Epithelial cell of alveolus of lung (primary cell): Measurements from ENCODE around the gene TRPC4AP. TPM values are rescaled to one million over a fixed set of nuclear protein-coding genes. Genes with fewer than 3 reads are reported as not detected.

Experiments
- total RNA-seq: library from RNA; depleted of rRNA; stranded (reverse); fragments of >200 nt; gene quantifications from 2 replicates; pipeline ENCODE4 v1.2.1, GENCODE V29; 2015

TRPC4AP gene, protein sequence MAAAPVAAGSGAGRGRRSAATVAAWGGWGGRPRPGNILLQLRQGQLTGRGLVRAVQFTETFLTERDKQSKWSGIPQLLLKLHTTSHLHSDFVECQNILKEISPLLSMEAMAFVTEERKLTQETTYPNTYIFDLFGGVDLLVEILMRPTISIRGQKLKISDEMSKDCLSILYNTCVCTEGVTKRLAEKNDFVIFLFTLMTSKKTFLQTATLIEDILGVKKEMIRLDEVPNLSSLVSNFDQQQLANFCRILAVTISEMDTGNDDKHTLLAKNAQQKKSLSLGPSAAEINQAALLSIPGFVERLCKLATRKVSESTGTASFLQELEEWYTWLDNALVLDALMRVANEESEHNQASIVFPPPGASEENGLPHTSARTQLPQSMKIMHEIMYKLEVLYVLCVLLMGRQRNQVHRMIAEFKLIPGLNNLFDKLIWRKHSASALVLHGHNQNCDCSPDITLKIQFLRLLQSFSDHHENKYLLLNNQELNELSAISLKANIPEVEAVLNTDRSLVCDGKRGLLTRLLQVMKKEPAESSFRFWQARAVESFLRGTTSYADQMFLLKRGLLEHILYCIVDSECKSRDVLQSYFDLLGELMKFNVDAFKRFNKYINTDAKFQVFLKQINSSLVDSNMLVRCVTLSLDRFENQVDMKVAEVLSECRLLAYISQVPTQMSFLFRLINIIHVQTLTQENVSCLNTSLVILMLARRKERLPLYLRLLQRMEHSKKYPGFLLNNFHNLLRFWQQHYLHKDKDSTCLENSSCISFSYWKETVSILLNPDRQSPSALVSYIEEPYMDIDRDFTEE
- 57.4 and 78.5 TPM in 2 replicates for total RNA-seq

DNA sequence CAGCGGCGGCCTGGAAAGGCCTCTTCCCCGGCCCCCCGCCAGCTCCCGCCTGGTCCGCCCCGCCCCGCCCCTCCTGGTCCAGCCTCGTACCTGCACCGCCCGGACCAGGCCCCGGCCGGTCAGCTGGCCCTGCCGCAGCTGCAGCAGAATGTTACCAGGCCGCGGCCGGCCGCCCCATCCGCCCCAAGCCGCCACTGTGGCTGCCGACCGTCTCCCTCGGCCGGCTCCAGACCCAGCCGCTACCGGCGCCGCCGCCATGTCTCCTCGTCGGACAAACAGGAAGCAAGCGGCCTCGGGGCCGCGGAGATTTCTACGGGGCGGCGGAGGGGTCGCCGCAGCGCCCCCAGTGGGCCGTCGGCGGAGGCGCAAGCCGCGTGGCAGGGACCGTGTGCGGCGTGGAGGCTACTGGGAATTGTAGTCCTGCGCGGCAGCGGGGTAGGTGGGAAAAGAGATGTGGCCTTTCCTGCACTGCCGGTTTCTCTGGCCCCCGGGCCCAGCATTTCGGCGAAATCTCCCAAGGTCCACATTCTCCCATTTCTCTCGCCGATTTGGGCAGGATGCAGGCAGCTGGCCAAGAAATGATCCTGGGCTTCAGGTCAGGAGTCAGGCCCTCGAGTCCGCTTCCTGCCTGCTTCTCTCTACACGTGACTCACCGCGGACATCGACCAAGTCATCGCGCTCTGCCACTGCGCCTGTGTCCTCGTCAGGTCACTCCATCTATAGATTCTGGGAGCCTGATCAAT is at the start of gene TRPC4AP:
Gene TRPC4AP (minus strand): TSS at position 284 of the 743 bp plus-strand sequence. CDS start 26 bp downstream, at position 258.

DNA sequence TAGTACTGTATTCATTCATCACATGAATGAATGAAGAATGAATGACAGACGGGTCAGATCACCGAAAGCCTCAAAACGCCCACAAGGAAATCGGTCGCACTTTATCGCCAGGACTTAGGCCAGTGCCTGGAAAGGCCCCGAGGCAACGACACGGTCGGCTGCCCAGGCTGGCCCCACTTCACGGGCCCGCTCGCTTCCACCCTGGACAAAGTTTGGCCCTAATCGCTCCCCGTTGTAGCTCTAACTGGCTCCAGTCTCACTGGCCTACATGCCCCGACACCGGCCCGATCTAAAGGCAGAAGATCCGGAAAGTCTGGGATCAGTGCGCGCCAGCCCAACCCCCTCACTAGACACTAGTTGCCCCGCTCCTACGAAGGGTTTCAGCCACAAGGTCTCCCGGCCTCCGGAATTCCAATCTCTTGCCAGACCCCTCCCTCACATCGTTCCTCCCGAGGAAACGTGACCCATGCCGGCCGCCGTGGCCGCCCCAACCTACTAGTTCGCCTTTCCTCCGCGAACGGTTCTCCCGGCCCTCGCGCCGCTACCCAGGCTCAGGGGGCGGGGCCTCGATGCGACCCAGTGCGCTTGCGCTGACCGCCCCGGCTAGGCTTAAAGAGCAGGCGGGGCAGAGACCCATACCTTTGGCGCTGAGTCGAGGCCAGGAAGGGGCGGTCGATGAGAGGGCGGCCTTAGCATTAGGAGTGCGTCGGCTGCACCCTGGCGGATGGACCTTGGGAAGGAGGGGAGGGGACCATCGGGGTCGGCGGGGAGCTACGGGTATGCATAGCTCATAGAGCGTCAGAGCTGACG is 137.2 kb downstream of the TRPC4AP start, which contains the start of the genes GSS and MYH7B:
Gene GSS (minus strand): TSS at position 576 of the 810 bp plus-strand sequence. CDS start 3,954 bp downstream, outside the sequence.
Gene MYH7B (plus strand): TSS at position 638 of the 810 bp plus-strand sequence. CDS start 22,138 bp downstream, outside the sequence.

Other genes starting within 250 kb of the TRPC4AP start
- 17.1 and 24.0 TPM in 2 replicates for gene GGT7, start 220.0 kb downstream of the TRPC4AP start, total RNA-seq
- gene ACSS2, start 216.2 kb downstream of the TRPC4AP start, total RNA-seq = 30.8 and 97.2 TPM in 2 replicates
- 29.9 and 69.7 TPM in 2 replicates for gene GSS, start 137.0 kb downstream of the TRPC4AP start, total RNA-seq
- not detected in 2 replicates for gene MYH7B, start 136.9 kb downstream of the TRPC4AP start, total RNA-seq
- gene EDEM2, start 54.5 kb upstream of the TRPC4AP start, total RNA-seq = 23.8 and 36.5 TPM in 2 replicates
- 80.6 and 95.7 TPM in 2 replicates for gene PROCR, start 79.3 kb upstream of the TRPC4AP start, total RNA-seq
- gene MMP24, start 133.9 kb upstream of the TRPC4AP start, total RNA-seq = 1.8 TPM in 1 of 2 replicates, not detected in the other
- 31.9 and 36.7 TPM in 2 replicates for gene MMP24OS, start 185.3 kb upstream of the TRPC4AP start, total RNA-seq
- 75.5 and 190 TPM in 2 replicates for gene EIF6, start 192.0 kb upstream of the TRPC4AP start, total RNA-seq
- not detected in 2 replicates for gene FAM83C, start 199.6 kb upstream of the TRPC4AP start, total RNA-seq